Omental fat pad (tissue), 4 donors: Measurements from ENCODE around the gene NDUFB11. TPM values are rescaled to one million over a fixed set of nuclear protein-coding genes. Genes with fewer than 3 reads are reported as not detected.

Source experiments
- ATAC-seq: fragments of 150-250 bp; one replicate; pipeline ENCODE4 v1.9.1; 2016; ENCODE audit warnings: mild to moderate bottlenecking, moderate library complexity; ENCODE audit not compliant: low FRiP score
- DNase-seq: peaks from one replicate; pipeline ENCODE4 v3.0.0-alpha.2; 2019; ENCODE audit warnings: low spot score
- CTCF ChIP-seq, 3 donors: fragments of 450-650 bp; IDR thresholded peaks; one replicate each; pipeline ENCODE4 v1.5.1; 2016 to 2017; ENCODE audit warnings: antibody characterized with exemption in 3 of 3, mild to moderate bottlenecking in 3 of 3, moderate library complexity in 2 of 3
- small RNA-seq: library from RNA; depleted of rRNA; stranded (forward); fragments of <200 nt; gene quantifications from one replicate; pipeline ENCODE3, GENCODE V24; 2016
- total RNA-seq, 4 donors: library from RNA; depleted of rRNA; stranded (reverse); fragments of >200 nt; gene quantifications; one replicate each; pipeline ENCODE4 v1.1.0, GENCODE V29; 2016

NDUFB11 gene
- total RNA-seq, 4 donors from 2014 or later = 37.7 to 63.2 (median 41.6) TPM

- DNase-seq (no peak), ATAC-seq (no peak)
- no peak for TF ChIP-seq CTCF (IDR thresholded peaks at IDR 0.05)
Measured at GRCh38 chrX:47098338-47099094, 46.0 kb downstream of the NDUFB11 start.

DNA sequence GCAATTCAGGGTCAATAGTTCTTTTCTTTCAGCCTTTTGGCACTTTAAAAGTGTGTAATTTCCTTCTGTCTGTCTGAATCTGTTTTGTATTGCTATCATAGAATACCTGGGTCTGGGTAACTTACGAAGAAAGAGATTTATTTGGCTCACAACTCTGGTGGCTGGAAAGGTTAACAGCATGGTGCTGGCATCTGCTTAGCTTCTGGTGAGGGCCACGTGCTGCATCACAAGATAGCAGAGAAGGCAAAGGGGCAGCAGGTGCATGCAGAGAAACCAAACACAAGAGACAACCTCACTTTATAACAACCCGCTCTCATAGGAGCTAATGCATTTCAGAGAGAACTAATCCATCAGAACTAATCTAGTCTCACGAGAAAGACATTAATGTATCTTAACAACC, 47.5 kb downstream of the NDUFB11 start:
- TF ChIP-seq CTCF (IDR thresholded peaks at IDR 0.05) = no peak
- ATAC-seq (no peak), DNase-seq (no peak)

DNA sequence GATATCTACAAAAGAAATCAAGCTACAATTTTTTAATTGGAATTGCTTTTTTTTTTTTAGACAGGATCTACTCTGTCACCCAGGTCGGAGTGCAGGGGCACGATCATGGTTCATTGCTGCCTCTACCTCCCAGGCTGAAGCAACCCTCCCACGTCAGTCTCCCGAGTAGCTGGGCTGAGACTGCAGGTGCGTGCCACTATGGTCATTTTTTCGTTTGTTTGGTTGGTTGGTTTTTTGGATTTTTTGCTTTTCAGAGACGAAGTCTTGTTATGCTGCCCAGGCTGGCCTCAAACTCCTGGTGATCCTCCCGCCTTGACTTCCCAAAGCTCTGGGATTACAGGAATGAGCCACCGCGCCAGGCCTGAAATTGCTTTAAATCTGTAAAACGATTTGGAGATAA, 50.6 kb downstream of the NDUFB11 start:
- ATAC-seq = no peak
- no peak for TF ChIP-seq CTCF (IDR thresholded peaks at IDR 0.05)
- DNase-seq = no peak

- DNase-seq (no peak), ATAC-seq (no peak)
Measured at GRCh38 chrX:47093248-47093647, 51.3 kb downstream of the NDUFB11 start.

More at GRCh38 chrX:47093248-47093647, 51.3 kb downstream of the NDUFB11 start:
- no peak for TF ChIP-seq CTCF (IDR thresholded peaks at IDR 0.05)

Small RNA genes within 50 kb of the gene (small RNA-seq; reads per million reads assigned to genes)
- gene RNU12-2P = not detected

Other genes starting within 250 kb of the NDUFB11 start
- gene JADE3, start 232.3 kb downstream of the NDUFB11 start, total RNA-seq = 1 to 10 TPM; 3.9 to 6.6 (median 5.4) TPM
- gene RGN, start 66.3 kb downstream of the NDUFB11 start, total RNA-seq = 1 to 10 TPM; 1.4 to 4.0 (median 2.9) TPM
- gene RBM10, start 519 bp upstream of the NDUFB11 start, total RNA-seq = 10 to 100 TPM; 24.3 to 27.0 (median 25.4) TPM
- gene UBA1, start 49.1 kb upstream of the NDUFB11 start, total RNA-seq = 100 to 1,000 TPM; 132 to 158 (median 148) TPM
- gene CDK16, start 74.0 kb upstream of the NDUFB11 start, total RNA-seq = 100 to 1,000 TPM in 3 of 4 donors, 10 to 100 TPM in 1; 72.4 to 120 (median 102) TPM
- gene USP11, start 88.3 kb upstream of the NDUFB11 start, total RNA-seq = 10 to 100 TPM; 27.6 to 41.3 (median 32.3) TPM
- under 1 TPM in 2 of 4 donors, not detected in 2; 0.19 to 0.44 TPM for gene ZNF157, start 225.9 kb upstream of the NDUFB11 start, total RNA-seq